HEK293T (cell line): ENCODE measurements around the gene IZUMO1.

ENCODE experiments used
- BHLHE40 ChIP-seq: fragments of 450-650 bp; IDR thresholded peaks from 2 replicates; pipeline ENCODE4 v1.6.1; 2016; ENCODE audit warnings: mild to moderate bottlenecking, moderate library complexity, borderline replicate concordance
- FOXK2 ChIP-seq: fragments of 450-650 bp; IDR thresholded peaks from 2 replicates; pipeline ENCODE4 v1.6.1; 2016; ENCODE audit warnings: mild to moderate bottlenecking
- NFRKB ChIP-seq: fragments of 450-650 bp; IDR thresholded peaks from 2 replicates; pipeline ENCODE4 v1.6.1; 2016; ENCODE audit warnings: mild to moderate bottlenecking, moderate library complexity
- SP1 ChIP-seq: fragments of 450-650 bp; IDR thresholded peaks from 2 replicates; pipeline ENCODE4 v1.6.1; 2017
- TARDBP ChIP-seq: fragments of 450-650 bp; IDR thresholded peaks from 2 replicates; pipeline ENCODE4 v1.6.1; 2016

GRCh38 chr19:48749571-48750198, 3.0 kb upstream of the IZUMO1 start:
- TF ChIP-seq NFRKB (no peak), FOXK2 (no peak), BHLHE40 (no peak), TARDBP (no peak), SP1 (no peak)
